Activated CD4-positive, alpha-beta T cell treated with anti-CD3 and anti-CD28 coated beads, Interleukin-2, amount 50 U/mL, for 48 hours (primary cell): ENCODE measurements around the gene BMF.
"Not testable (repeated sequence)": the region's sequence is repeated elsewhere in the genome, so short reads cannot be mapped to it uniquely, and the experiment has no call there.

Experiments used
- DNase-seq, 2 experiments: peaks; one replicate each; pipeline ENCODE4 v3.0.0-alpha.2; 2020

The BMF gene

DNA sequence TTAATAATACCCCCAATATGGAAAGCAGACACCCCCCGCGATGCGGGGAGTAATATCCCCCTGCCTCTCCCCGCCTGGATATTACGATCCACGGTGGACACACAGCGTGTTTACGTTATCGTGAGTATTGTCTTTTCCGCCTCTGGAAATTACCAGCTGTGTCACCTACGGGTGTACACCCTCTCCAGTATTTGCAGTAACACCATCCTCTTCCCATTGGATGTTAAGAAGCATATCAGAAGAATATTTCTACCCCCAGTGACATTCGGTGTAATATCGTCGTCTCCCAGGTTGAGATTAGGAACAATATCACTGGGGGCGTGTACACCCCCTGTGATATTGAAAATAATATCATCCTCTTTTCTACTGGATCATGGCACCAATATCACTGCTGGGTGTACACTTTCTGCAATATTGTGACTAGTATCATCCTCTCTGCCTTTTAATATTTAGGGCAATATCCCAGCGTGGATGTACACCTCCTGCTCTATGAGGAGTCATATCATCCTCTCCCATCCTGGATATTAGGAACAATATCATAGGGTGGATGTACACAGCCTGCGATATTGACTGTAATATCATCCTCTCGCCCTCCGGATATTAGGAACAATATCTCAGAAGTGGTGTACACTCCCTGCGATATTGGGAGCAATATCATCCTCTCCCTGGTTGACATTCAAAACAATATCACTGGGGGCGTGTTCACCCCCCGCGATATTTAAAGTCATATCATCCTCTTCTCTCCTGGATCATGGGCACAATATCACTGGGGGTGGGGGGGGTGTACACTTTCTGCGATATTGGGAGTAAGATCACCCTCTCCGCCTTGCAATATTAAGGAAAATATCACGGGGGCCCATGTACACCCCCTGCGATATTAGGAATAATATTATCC, 20.3 kb upstream of the BMF start:
- DNase-seq: no peak

DNA sequence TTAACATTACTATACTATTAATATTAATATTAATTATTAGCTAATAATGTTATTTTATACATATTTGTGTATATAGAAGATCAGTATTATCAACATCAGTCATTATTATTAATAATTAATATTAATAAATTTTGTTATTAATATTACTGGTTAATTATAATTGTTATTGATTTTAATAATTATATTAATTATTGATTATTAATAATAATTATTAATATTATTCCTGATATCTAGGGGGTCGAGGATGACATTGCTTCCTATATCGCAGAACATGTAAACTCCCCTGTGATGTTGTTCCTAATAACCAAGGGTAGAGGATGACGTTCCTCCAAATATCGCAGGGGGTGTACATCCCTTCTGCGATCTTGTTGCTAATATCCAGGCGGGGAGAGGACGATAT, 17.3 kb upstream of the BMF start:
- DNase-seq: no peak

DNA sequence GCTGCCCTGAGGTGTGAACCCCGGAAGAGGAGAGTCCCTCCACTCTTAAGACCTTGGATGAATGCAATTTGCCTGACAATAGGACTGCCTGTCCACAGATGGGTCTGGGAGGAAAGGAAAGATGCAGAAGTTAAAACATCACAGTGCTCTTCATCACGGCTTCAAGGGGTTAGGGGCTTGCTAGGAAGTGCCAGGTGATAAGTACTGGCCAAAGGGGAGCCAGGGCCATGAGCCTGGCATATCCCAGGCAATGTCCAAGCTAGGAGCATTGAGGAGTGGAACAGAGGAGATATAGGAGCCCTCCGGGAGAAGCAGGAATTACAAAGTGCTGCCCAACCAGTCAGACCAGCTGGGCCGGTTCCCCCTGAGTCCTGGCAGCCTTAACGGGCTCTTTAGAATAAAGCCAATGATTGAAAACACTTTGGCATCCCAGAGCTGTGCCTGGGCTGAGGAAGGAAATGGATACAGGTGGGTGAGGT, 16.2 kb upstream of the BMF start:
- not testable (repeated sequence) for DNase-seq

DNA sequence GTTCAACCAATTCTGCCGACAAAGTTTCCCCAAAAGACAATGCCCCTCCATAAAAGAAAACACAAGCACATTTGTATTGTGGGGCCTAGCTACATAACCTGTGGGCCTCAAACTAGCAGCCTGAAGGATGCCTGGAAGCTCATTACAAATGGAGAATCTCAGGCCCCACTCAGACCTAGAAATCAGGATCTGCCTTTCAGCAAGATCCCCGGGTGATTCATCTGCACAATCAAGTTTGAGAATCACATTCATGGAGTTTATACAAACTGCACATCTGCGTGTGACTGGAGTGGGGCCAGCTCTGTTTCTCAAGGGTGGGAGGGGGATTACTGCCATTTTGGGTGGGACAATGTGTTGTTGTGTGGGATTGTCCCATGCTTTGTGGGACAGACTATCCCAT, 15.7 kb upstream of the BMF start:
- DNase-seq: not testable (repeated sequence)

DNA sequence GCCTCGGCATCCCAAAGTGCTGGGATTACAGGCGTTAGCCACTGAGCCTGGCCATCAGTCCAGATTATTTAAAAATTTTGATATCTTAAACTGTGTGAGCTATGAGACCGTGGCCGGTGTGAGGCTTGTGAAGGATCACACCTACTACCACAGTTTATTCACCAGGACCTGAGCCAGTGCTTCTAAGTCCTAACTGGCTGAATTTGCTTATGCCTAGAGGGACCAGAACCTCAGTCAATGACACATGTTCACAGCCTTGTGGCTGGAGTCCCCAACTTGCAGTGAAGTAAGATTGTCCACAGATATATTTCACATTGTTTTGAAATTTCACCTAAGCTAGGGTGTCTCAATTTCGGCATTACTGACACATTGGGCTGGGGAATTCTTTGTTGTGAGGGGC, 15.2 kb upstream of the BMF start:
- not testable (repeated sequence) for DNase-seq

DNA sequence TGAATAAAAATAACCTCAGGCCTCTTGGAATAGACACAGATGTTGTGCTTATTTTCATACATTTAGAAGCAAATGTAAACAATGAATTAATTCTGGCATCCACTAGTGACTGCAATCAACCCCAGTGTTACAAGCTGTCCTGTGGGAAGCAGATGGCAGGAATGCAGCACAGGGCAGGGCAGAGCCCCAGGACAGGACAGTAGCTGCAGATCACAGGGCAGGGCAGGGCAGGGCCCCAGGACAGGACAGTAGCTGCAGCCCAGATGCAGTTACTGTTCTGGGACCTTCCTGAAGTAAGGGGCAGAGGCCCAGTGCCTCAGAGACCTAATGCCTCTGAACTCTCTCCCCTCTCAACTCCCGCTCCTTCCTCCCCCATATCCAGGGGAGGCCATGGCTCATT, 14.3 kb upstream of the BMF start:
- DNase-seq: not testable (repeated sequence)

DNA sequence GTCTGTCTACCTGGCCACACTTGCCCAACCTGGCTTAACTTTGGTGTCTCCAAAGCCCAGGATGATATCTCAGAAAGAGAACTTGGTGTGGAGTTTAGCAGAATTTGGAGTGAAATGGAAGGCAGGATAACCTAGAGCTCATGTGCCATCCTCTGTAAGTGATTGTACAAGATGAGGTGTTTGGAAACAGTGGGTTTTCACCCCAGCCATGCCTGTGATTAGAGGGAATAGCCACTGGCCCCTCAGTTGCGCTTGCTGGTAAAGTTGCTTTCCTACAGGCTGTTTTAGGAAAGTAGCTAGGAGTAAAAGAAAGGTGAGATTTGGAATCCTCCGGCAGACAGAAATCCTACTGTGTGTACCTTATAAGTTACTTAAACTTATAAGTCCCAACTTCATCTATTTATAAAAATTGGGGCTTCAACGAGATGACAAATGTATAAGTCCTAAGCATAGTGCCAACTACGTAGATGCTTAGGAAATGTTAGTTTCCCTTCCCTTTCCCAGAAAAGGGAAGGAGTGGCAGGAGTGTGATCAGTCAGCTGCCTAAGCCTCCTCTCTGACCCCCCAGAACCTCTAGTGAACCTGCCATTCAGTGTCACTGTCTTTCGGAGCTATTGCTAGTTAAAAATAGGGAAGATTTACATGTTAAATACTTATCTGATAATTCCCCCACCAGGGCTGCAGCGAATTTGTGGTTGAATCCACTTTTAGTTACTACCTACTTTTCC, 13.4 kb upstream of the BMF start:
- no peak for DNase-seq

DNA sequence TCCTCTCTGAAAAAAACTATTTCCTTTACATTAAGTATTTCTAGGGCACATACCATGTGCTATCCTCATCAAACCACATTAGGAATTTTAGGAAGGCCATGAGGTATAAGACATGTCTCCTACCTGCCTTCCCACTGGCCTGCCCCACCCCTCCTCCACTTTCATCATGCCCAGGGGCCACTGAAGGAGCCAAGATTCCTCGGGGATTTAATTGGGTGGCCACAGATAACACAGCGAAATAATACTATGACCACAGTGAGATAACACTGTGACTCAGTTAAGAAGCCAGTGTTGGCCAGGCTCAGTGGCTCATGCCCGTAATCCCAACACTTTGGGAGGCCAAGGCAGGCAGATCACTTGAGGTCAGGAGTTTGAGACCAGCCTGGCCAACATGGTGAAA, 9.8 kb upstream of the BMF start:
- no peak for DNase-seq

DNA sequence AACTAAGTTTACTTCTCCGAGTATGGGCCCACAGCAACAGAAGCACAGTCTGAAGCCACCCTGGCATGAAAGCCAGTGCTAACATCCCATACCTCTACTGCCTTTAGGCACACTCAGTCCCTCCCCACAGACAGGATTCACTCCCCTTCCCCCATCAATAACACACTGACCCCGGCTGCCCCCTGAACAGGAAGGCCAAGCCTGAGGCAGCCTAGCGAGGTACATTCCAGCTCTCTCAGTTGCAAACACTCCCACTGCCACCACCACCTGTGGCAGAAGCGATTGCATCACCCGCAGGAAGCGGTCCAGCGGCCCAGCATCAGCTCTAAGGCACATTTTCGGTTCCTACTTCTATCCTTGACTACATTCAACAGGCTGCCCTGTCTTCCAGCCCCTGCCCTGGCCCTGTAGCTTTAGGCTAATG, 7.0 kb upstream of the BMF start:
- DNase-seq: peak; percentile 52 to 64

DNA sequence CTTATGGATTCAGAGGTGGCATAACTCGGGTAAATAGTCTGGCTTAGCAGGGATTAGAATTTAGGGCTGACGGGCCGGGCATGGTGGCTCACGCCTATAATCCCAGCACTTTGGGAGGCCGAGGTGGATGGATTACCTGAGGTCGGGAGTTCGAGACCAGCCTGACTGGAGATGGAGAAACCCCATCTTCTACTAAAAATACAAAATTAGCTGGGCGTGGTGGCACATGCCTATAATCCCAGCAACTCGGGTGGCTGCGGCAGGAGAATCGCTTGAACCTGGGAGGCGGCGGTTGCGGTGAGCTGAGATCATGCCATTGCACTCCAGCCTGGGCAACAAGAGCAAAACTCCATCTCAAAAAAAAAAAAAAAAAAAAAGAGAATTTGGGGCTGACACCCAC, 6.4 kb upstream of the BMF start:
- not testable (repeated sequence) for DNase-seq

DNA sequence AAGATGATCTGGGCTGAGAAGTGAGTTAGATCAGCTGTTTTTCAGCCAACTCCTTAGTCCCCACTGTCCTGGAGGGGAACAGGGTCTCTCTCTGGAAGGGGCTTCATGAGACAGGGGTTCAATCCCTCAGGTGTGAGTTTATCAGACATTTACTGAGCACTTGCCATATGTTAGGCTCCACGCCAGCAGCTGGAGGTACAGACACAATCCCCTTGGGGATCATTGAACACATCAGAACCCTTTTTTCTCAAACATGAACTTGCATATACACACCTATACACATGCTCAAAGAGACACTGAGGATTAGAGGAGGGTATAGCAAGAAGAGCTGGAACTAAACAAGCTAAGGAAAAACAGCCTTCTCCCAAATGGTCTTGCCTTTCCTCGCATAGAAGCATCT, 5.5 kb upstream of the BMF start:
- DNase-seq: no peak

DNA sequence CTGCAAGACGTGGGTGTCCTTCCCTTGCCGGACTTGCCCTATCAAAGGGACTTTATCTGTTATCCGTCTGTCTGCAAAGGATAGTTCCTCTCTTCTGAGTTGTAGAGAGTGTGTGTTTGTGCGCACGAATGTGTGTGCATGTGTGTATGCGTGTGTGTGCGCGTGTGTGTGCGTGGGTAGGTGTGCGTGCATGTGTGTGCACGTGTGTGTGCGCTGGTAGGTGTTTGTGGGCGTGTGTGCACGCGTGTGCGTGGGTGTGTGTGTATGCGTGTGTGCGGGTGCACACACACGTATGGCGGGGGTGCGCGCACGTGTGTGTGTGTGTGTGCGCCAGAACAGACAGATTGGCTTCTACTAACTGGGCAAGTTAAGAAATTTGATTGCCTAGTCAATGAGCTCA, 4.1 kb upstream of the BMF start:
- no peak for DNase-seq

DNA sequence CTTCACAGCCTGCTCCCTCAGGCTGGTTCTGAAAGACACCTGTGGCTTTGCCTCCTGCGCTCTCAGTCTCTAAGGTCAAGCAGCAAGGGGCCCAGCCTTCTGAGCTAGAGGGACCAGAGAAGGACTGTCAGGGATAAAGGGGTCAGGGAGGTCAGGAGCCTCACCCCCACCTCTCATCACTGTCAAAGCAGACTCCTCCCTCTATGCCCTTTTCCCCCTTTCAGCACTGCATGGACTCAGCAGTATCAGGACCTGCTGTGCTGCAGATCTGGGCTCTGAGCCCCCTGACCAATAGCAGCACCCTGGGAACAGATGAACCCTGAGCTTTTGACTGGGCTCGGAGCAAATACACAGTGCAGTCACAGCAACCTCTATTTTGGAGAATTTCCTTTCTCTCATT, 3.2 kb upstream of the BMF start:
- no peak for DNase-seq

DNA sequence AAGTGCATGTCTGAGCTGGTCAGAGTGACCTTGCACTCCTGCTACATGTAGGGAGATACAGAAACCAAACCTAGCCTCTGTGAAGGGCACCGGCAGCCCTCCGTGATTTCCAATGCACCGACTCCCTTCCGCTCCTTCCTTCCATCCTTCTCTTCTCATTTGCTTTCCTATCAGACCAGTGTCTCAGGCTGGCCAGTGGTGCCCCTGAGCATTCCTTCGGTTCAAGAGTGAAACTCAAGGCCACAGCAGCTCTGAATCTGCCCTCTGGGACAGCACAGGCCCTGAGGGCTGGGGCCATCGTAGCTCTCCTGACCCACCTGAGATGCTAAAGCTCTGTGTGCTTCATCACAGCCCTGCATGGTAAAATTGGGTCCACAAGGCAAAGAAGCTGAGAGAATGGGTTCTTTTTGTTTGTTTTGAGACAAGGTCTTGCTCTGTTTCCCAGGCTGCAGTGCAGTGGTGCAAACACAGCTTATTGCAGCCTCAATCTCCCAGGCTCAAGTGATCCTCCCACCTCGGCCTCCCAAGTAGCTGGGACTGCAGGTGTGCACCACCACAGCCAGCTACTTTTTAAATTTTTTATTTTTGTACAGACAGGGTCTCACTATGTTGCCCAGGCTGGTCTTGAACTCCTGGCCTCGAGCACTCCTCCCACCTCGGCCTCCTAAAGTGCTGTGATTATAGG, 2.3 kb upstream of the BMF start:
- DNase-seq: no peak

DNA sequence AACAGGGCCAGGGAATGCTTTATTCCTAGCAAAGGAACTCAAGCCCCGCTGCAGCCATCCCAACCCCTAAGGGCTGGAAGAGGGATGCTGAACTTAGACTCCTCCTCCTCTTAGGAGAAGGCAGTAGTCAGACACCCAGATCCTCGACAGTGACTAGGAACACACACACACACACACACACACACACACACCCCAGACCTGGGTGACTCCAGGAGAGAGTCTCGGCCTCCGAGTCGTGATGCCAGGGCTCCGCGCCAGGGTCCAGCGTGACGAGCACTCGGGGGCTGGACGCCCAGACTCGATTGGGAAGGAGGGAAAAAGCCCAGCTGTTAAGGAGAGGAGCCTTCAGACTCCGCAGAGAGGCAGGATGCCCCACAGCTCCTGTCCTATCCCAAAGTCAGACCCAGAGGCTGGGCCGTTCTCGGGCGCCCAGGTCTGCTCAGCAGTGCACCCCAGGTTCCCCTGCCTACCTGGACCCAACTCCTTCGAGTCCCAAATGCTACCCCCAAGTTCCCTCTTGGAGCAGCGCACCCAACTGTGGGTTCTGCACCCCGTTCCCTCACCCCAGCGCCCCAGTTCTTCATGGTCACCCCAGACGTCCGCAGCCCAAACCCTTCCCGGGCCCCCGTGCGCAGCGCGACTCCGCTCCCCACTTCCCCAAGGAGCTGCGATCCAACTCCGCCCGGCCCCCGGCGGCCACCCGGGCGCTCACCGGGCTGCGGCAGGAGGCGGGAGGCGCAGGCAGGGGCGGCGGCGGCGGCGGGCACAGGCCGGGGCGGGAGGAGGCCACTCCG, 421 bp downstream of the BMF start:
- DNase-seq: no peak

DNA sequence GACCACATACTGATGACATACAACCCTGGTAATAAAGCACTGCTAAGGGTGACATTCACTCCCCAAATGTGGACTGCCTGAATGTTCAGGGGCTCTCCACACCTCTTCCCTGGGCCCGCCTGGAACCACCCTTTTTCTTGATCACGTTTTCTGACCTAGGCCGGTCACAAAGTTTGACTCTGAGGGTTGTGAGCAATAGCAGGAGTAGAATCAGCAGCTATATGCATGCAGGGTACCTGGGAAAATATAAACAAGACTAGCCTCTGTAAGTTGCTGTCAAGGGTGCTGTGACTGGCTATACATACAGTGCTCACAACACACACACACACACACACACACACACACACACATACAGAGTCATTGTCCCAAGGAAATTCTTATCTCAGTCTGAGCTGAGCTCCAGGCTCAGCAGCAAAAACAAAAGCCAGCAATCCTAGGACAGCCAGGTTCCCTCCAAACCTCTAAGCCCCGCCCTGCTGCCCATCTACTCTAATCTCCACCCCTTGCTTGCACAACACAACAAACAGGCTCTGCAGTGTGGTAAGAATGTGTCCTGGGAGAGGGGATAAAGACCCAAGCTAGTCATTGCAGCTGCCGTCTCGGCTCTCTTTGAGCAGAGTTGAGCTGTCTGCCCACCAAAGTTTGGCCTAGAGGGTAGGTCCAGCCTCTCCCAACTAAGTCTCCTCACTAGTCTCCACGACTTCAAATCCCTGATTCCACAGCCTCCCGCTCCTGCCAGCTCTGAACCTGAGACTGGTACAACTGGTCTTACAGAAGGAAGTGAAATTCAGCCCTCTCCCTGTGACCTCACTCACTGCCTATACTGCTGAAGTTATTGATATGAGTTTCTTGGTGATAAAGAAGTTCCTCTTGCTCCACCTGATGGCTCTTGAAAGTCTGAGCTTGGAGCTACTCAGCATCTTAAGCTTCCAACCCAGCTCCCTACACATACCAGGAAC, 2.2 kb downstream of the BMF start:
- DNase-seq: no peak

DNA sequence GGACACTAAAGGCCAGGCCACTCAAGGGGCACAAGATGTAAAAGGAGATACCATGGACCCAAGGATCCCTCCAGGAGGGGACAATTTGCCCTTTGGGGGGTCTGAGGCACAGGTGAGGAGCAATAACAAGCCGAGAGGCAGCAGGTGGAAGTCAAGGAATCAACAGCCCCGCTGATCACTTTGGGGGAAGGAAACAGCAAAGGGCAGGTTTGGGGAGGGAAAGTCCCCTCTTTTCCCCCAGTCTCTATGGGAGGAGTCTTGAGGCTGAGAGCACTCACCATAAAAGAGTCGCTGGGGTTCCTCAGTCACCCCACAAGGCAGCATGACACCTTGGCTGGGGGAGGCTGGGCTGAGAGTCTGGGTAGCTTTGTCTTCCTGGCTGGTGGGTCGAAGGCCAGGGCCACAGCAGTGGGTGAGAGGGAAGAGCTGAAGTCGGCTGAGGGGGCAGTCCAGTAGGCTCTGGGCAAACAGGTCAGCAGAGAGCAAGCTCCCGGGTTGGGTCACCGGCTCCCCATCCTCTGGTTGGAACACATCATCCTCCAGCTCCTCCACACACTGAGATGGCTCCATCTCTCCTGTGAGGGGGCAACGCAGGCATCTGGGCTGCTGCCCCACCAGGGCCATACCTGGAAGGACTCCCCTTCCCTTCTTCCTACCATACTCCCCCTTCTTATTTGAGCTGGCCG, 3.0 kb downstream of the BMF start:
- peak; percentile 37 to 51 for DNase-seq

DNA sequence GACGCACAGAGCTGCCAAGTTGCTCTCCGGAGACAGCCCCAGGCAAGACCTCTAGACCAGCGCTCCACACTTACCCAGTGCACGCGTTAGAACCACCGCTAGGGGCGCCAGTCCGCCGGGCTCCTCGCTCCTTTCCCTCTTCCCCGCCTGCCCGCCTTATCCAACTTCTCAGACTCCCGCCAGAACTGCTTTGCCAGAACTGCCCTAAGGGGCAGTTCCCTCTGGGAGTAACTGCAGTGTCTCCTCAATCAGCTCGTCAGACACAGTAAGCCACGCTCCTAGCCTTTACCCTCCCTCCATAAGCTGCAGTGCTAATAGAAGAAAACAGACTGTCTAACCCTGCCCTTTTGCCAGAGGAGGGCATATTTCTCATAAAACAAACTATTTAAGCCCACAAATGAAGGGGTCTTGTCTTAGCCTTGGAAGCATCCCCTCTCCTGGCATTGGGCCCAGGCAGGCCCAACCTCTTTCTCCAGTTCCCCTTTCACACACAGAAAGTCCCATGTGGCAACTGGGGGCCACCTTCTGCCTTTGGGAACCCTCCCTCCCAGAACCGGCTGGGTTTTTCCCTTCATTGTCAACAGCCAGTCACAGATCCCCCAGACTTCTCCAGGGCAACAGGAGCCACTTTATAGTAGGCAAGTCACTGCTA, 3.7 kb downstream of the BMF start:
- DNase-seq: peak; percentile 88 to 91

DNA sequence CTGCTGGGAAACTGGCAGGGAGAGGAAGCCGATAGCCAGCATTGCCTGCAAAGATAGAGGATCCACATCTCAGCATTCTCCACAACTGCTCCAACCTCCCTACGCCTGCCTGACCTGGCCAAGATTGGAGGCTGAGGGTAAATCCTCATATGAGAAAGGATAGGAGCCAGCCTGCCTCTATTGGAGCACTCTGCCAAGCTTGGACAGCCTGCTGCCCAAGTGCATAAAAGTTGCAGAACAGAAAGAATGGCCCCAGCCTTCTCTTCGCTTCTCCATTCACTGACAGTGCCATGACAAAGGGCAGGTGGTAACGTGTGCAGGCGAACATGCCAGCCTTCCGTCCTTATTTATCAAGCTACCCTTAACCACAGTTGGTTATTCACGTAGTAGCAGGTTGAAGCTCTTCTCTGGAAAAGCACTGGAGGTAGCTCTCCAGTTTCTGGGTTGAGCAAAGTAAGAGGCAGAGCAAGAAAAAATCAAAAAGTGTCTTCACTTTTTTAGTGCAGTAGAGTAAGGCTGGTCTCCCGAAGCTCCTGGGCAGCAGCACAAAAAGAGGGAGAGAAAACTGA, 4.3 kb downstream of the BMF start:
- no peak for DNase-seq

DNA sequence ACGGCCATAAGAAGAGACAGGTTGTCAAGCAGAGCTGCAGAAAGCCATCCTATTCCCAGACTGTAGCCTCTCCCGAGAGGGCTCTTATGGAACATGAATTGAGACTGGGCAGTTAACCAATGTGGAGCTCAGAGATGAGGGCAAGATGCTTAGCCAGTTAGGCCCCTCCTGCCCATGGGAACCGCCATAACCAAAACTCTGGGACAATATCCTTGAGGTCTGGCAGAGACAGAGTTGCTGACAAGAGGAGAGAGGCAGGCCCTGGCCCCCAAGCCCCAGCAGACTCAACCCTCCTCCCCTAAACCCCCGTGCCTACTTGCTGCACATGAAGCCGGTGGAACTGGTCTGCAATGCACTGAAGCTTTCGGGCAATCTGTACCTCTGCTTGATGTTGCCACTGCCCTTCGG, 4.8 kb downstream of the BMF start:
- no peak for DNase-seq
